Measurements from ENCODE around the gene RIPOR2. TPM values are rescaled to one million over a fixed set of nuclear protein-coding genes. Genes with fewer than 3 reads are reported as not detected.

RIPOR2 gene
- total and polyA plus RNA-seq, 2 of the 13 experiments (the other 11 are each of a cell fraction or from before 2014, with no cell fraction given) = 0.02 to 0.05 TPM

- TF ChIP-seq ZNF296 (CRISPR knock-in tag; conservative IDR thresholded peaks at IDR 0.05) = no peak
- no peak for TF ChIP-seq ATF4 (CRISPR knock-in tag; IDR thresholded peaks at IDR 0.05)
- TF ChIP-seq ZNF841 (CRISPR knock-in tag; IDR thresholded peaks at IDR 0.05; ENCODE audit: borderline replicate concordance) = no peak
- TF ChIP-seq FOXJ3 (CRISPR knock-in tag; IDR thresholded peaks at IDR 0.05; ENCODE audit: borderline replicate concordance) = peak; percentile 69; the same call in 1 of the 2 replicates
- no peak for TF ChIP-seq ZC3H4 (CRISPR knock-in tag; IDR thresholded peaks at IDR 0.05; ENCODE audit: borderline replicate concordance)
- no peak for TF ChIP-seq SSRP1 (CRISPR knock-in tag; IDR thresholded peaks at IDR 0.05)
- no peak for TF ChIP-seq STAG1 (CRISPR knock-in tag; IDR thresholded peaks at IDR 0.05)
- TF ChIP-seq SALL1 (CRISPR knock-in tag; IDR thresholded peaks at IDR 0.05) = no peak
- TF ChIP-seq RFX5 (IDR thresholded peaks at IDR 0.05; ENCODE audit: low read depth, low read length) = no peak
- TF ChIP-seq YY1 (IDR thresholded peaks at IDR 0.05; ENCODE audit: insufficient read depth, insufficient replicate concordance, low read depth, low read length) = peak; percentile 72
- TF ChIP-seq CHCHD3 (CRISPR knock-in tag; IDR thresholded peaks at IDR 0.05) = no peak
- no peak for TF ChIP-seq KDM5A (IDR thresholded peaks at IDR 0.05; ENCODE audit: borderline replicate concordance, low read length)
- TF ChIP-seq EP300 (IDR thresholded peaks at IDR 0.05; ENCODE audit: low read depth in 2 of 2, low read length in 2 of 2) = peak in 1 of 2 experiments; percentile 64; a peak in 2 of 4 replicates
- TF ChIP-seq EP300 (CRISPR knock-in tag; IDR thresholded peaks at IDR 0.05; ENCODE audit: borderline replicate concordance) = no peak
- TF ChIP-seq SAP130 (CRISPR knock-in tag; IDR thresholded peaks at IDR 0.05; ENCODE audit: low read depth) = 0 out of 2 replicates have a peak, but pooled peaks have one; percentile 25
- no peak for TF ChIP-seq AKNA (CRISPR knock-in tag; IDR thresholded peaks at IDR 0.05; ENCODE audit: borderline replicate concordance)
- TF ChIP-seq CAMTA2 (CRISPR knock-in tag; IDR thresholded peaks at IDR 0.05; ENCODE audit: borderline replicate concordance) = no peak
- peak; percentile 47; the same call in 1 of the 2 replicates for TF ChIP-seq RARA (CRISPR knock-in tag; IDR thresholded peaks at IDR 0.05)
- TF ChIP-seq ZNF329 (CRISPR knock-in tag; IDR thresholded peaks at IDR 0.05; ENCODE audit: low read depth) = no peak
- TF ChIP-seq BRF2 (CRISPR knock-in tag; IDR thresholded peaks at IDR 0.05) = no peak
- TF ChIP-seq KLF16 (CRISPR knock-in tag; IDR thresholded peaks at IDR 0.05) = no peak
- no peak for TF ChIP-seq NFRKB (IDR thresholded peaks at IDR 0.05)
- peak; percentile 38; the same call in 1 of the 2 replicates for TF ChIP-seq HNF4G (IDR thresholded peaks at IDR 0.05; ENCODE audit: borderline replicate concordance, low read depth, low read length)
- no peak for TF ChIP-seq HNF4G (CRISPR knock-in tag; IDR thresholded peaks at IDR 0.05; ENCODE audit: borderline replicate concordance, low read depth)
Measured at GRCh38 chr6:24824142-24824938, 111.4 kb downstream of the RIPOR2 start (continued).
